ENCODE data around the gene CDIP1. TPM values are rescaled to one million over a fixed set of nuclear protein-coding genes. Genes with fewer than 3 reads are reported as not detected.

The CDIP1 gene
- total RNA-seq, 1 donor from 2014 or later, result 31.8 TPM

GRCh38 chr16:4505356-4506147 is 33.0 kb downstream of the CDIP1 start:
- Mint-ChIP-seq H3K4me3 (ENCODE audit: low read depth) (no peak overlapping the region), H3K27me3 (no peaks in the 10 kb centered on the region), H3K27ac (no peak overlapping the region), H3K36me3 (ENCODE audit: insufficient read depth) (peaks cover 5% of the 10 kb centered on the region), H3K9me3 (ENCODE audit: low read depth) (no peaks in the 10 kb centered on the region), H3K4me1 (ENCODE audit: low read depth) (peaks cover 13% of the 10 kb centered on the region)
- no peak for TF ChIP-seq CTCF (IDR thresholded peaks at IDR 0.05; ENCODE audit: unreplicated experiment)
- no peak for DNase-seq (ENCODE audit: low spot score, unreplicated experiment)

GRCh38 chr16:4501071-4501478 is 37.5 kb downstream of the CDIP1 start:
- no peak for TF ChIP-seq CTCF (IDR thresholded peaks at IDR 0.05; ENCODE audit: unreplicated experiment)
- DNase-seq (ENCODE audit: low spot score, unreplicated experiment), result no peak
- H3K27me3 Mint-ChIP-seq, result no peaks in the 10 kb centered on the region
- H3K36me3 Mint-ChIP-seq (ENCODE audit: insufficient read depth), result no peaks in the 10 kb centered on the region
- peaks cover 23% of the 10 kb centered on the region for H3K4me1 Mint-ChIP-seq (ENCODE audit: low read depth)
- H3K27ac Mint-ChIP-seq, result peak overlapping the region; percentile 94
- H3K9me3 Mint-ChIP-seq (ENCODE audit: low read depth), result no peaks in the 10 kb centered on the region
- no peak overlapping the region for H3K4me3 Mint-ChIP-seq (ENCODE audit: low read depth)

GRCh38 chr16:4500272-4500671 is 38.3 kb downstream of the CDIP1 start:
- DNase-seq (ENCODE audit: low spot score, unreplicated experiment), result no peak
- no peaks in the 10 kb centered on the region for H3K9me3 Mint-ChIP-seq (ENCODE audit: low read depth)
- H3K4me1 Mint-ChIP-seq (ENCODE audit: low read depth), result peaks cover 23% of the 10 kb centered on the region
- H3K36me3 Mint-ChIP-seq (ENCODE audit: insufficient read depth), result no peaks in the 10 kb centered on the region
- H3K27me3 Mint-ChIP-seq, result no peaks in the 10 kb centered on the region
- H3K27ac Mint-ChIP-seq, result peak overlapping the region; percentile 94
- no peak for TF ChIP-seq CTCF (IDR thresholded peaks at IDR 0.05; ENCODE audit: unreplicated experiment)
- H3K4me3 Mint-ChIP-seq (ENCODE audit: low read depth), result no peak overlapping the region

GRCh38 chr16:4499196-4499555 is 39.4 kb downstream of the CDIP1 start:
- Mint-ChIP-seq H3K27ac (no peak overlapping the region), H3K4me3 (ENCODE audit: low read depth) (no peak overlapping the region), H3K9me3 (ENCODE audit: low read depth) (no peaks in the 10 kb centered on the region), H3K36me3 (ENCODE audit: insufficient read depth) (no peaks in the 10 kb centered on the region), H3K4me1 (ENCODE audit: low read depth) (peaks cover 23% of the 10 kb centered on the region), H3K27me3 (no peaks in the 10 kb centered on the region)
- TF ChIP-seq CTCF (IDR thresholded peaks at IDR 0.05; ENCODE audit: unreplicated experiment), result no peak
- DNase-seq (ENCODE audit: low spot score, unreplicated experiment), result no peak

- H3K4me3 Mint-ChIP-seq (ENCODE audit: low read depth), result no peak overlapping the region
Measured at GRCh38 chr16:4498546-4499195, 39.9 kb downstream of the CDIP1 start.

More at GRCh38 chr16:4498546-4499195, 39.9 kb downstream of the CDIP1 start:
- H3K27ac Mint-ChIP-seq, result no peak overlapping the region
- no peaks in the 10 kb centered on the region for H3K9me3 Mint-ChIP-seq (ENCODE audit: low read depth)
- H3K27me3 Mint-ChIP-seq, result no peaks in the 10 kb centered on the region
- no peaks in the 10 kb centered on the region for H3K36me3 Mint-ChIP-seq (ENCODE audit: insufficient read depth)
- peaks cover 23% of the 10 kb centered on the region for H3K4me1 Mint-ChIP-seq (ENCODE audit: low read depth)
- DNase-seq (ENCODE audit: low spot score, unreplicated experiment), result no peak
- TF ChIP-seq CTCF (IDR thresholded peaks at IDR 0.05; ENCODE audit: unreplicated experiment), result no peak

All from progenitor cell of endocrine pancreas (in vitro differentiated cells).